Thymus (tissue), 11 donors: ENCODE data around the gene MTA2. TPM values are rescaled to one million over a fixed set of nuclear protein-coding genes. Genes with fewer than 3 reads are reported as not detected.
"Not testable (repeated sequence)": the region's sequence is repeated elsewhere in the genome, so short reads cannot be mapped to it uniquely, and the experiment has no call there.

ENCODE experiments used
- DNase-seq, 9 donors: peaks; one replicate each; pipeline ENCODE4 v3.0.0-alpha.2; 2013; ENCODE audit warnings: low spot score in 9 of 9, low read depth in 6 of 9, missing footprints in 1 of 9
- H3K27ac ChIP-seq, 2 donors: one replicate each; pipeline ENCODE4 v1.5.1; 2013; ENCODE audit warnings: control low read depth in 1 of 2, low read depth in 1 of 2, low read length in 1 of 2, mild to moderate bottlenecking in 1 of 2, moderate library complexity in 1 of 2
- H3K27me3 ChIP-seq, 2 donors: one replicate each; pipeline ENCODE4 v1.5.1; 2013; ENCODE audit warnings: low read length in 1 of 2; ENCODE audit not compliant: control insufficient read depth in 2 of 2, insufficient read depth in 1 of 2
- H3K36me3 ChIP-seq, 2 donors: one replicate each; pipeline ENCODE4 v1.5.1; 2013; ENCODE audit warnings: low read length in 1 of 2, mild to moderate bottlenecking in 1 of 2, moderate library complexity in 1 of 2; ENCODE audit not compliant: control insufficient read depth in 2 of 2, insufficient read depth in 2 of 2
- H3K4me1 ChIP-seq, 2 donors: one replicate each; pipeline ENCODE4 v1.5.1; 2013; ENCODE audit warnings: low read length in 2 of 2; ENCODE audit not compliant: control insufficient read depth in 2 of 2, insufficient read depth in 2 of 2
- H3K4me3 ChIP-seq, 2 donors: one replicate each; pipeline ENCODE4 v1.5.1; 2013; ENCODE audit warnings: low read length in 2 of 2, control low read depth in 1 of 2, mild to moderate bottlenecking in 1 of 2
- H3K9me3 ChIP-seq, 2 donors: one replicate each; pipeline ENCODE4 v1.5.1; 2013; ENCODE audit warnings: low read length in 1 of 2, mild to moderate bottlenecking in 1 of 2; ENCODE audit not compliant: control insufficient read depth in 2 of 2, insufficient read depth in 1 of 2
- WGBS: extraction: QIAGEN DNeasy Blood & Tissue Kit; methylation state at CpG from one replicate; pipeline ENCODE4 v1.1.7; 2013; 5-methylcytosine and 5-hydroxymethylcytosine counted together
- polyA plus RNA-seq: library from polyadenylated mRNA; stranded (reverse); fragments of 200-250 nt; gene quantifications from one replicate; pipeline ENCODE4 v1.2.3, GENCODE V29; 2013
- total RNA-seq: library from RNA; stranded (reverse); fragments of 120-200 nt; gene quantifications from one replicate; pipeline ENCODE4 v1.2.4, GENCODE V29; 2013
- donor health status: healthy.

The MTA2 gene
- total and polyA plus RNA-seq, 2 donors, result 79.3 to 121 TPM

DNA sequence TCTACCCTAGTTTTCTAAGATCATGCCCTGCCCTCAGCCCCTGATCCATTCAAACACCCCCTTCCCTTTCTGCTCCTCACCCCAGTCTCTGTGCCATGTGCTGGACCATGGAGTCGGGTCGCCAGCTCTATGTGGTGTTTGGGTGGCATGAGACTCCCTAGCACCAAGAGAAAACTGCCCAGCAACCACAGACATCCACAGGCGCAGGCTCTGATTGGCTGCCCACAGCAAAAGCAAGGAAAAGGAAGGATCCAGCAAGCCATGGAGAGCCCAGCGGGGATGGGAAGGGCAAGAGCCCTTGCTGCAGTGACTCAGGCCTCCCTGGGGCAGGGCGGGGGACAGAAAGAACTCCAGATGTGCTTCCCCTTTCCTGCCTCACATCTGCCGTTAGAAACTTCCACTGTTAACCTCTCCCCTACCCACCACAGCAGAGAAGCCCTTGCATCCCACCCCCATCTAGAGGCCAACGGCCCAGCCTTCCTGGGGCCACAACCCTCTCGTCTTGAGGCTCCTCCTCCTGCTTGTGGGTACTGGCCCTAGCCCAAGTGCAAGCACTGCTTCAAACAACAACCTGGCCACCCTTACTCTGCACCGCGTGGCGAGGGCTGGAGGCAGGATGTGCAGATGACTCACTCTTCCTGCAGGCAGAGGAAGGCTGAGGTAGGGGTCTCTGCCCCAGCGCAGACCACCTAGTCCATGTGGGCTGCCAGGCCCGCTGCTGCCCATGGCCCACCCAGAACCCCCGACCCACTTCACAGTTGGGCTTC is 45.4 kb downstream of the MTA2 start:
- Histone ChIP-seq H3K36me3 (peaks cover 28 to 32% of the 10 kb centered on the region in 2 donors), H3K27me3 (no peaks in the 10 kb centered on the region), H3K9me3 (no peaks in the 10 kb centered on the region), H3K27ac (peak overlapping the region; percentile 88 to 97), H3K4me3 (peak overlapping the region in 1 of 2 donors; percentile 14), H3K4me1 (peaks cover 48 to 67% of the 10 kb centered on the region in 2 donors)
- DNase-seq, result peak in 3 of 9 donors; percentile 42 to 76 (median 58)
- WGBS, result 3% methylated on average over 14 of the region's 14 CpGs

DNA sequence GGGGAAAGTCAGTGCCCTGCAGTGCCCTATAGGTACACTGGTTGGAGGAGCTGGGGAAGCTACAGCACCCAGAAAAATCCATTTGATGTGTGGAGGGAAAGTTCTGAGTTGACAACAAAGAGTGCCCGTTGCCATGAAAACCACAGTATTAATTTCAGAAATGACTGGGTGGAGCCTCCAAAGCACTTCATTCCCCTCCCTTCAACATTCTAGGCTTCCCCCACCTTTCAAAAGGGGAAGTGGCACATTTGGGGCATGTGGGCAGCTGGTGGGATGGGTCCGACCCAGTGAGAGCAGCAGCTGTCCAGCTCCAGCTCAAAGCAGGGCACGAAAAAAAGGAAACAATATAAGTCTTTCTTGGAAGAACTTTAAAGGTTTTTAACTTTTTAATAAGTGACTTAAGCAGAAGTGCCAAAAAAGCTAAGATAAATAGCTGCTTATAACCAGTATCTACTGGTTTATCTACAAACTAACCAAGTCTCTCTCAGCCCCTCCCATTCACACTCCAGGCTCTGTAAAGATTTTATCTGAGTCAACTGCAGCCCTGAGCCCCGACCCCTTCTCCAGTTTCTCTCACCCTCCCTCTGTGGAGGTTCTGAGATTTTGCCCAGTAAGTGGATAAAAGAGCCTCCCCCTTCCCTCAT is 46.1 kb downstream of the MTA2 start:
- Histone ChIP-seq H3K27me3 (no peaks in the 10 kb centered on the region), H3K27ac (peak overlapping the region; percentile 88 to 97), H3K36me3 (peaks cover 23 to 28% of the 10 kb centered on the region in 2 donors), H3K4me1 (peaks cover 49 to 67% of the 10 kb centered on the region in 2 donors), H3K9me3 (no peaks in the 10 kb centered on the region), H3K4me3 (no peak overlapping the region)
- DNase-seq, result peak in 1 of 9 donors; percentile 64
- 1% methylated on average over 4 of the region's 4 CpGs for WGBS

DNA sequence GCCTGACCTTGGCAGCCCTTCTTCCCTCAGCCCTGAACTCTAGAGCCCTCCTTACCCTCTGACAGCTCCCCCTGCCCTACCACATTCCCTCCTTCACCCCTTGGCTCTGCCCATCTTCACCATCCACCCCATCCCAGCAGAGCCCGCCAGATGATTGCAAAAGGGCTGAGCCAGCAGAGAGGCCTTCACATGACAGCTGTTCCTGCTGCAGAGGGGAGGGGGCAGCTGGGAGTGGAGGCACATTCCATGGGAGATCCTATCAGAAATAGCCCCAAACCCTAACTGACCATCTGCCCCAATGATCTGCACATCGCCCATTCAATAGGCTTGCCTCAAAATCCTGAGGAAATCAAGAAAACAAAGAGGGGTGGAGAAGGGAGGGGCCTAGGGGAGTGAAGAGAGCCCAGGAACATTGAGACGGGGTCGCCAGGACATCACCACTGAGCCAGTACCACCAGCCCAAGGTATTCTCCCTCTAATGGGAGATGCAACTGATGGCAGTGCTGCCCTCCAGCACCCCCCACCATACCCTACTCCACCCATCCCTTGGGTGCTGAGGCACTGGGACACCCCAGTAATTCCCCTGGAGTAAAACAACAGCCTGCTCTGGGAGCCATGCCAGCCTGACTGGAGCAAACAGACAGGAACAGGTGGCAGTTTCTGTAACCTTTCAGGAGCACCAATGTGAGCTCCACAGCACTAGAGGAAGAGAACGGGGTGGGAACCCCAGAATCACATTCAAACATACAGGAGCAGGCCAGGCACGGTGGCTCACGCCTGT is 47.1 kb downstream of the MTA2 start:
- H3K27ac ChIP-seq, result peak overlapping the region; percentile 35 to 66
- no peak for DNase-seq
- peaks cover 15 to 18% of the 10 kb centered on the region in 2 donors for H3K36me3 ChIP-seq
- H3K27me3 ChIP-seq, result no peaks in the 10 kb centered on the region
- no peaks in the 10 kb centered on the region for H3K9me3 ChIP-seq
- H3K4me1 ChIP-seq, result peaks cover 49 to 67% of the 10 kb centered on the region in 2 donors
- 91% methylated on average over 7 of the region's 7 CpGs for WGBS
- H3K4me3 ChIP-seq, result no peak overlapping the region

DNA sequence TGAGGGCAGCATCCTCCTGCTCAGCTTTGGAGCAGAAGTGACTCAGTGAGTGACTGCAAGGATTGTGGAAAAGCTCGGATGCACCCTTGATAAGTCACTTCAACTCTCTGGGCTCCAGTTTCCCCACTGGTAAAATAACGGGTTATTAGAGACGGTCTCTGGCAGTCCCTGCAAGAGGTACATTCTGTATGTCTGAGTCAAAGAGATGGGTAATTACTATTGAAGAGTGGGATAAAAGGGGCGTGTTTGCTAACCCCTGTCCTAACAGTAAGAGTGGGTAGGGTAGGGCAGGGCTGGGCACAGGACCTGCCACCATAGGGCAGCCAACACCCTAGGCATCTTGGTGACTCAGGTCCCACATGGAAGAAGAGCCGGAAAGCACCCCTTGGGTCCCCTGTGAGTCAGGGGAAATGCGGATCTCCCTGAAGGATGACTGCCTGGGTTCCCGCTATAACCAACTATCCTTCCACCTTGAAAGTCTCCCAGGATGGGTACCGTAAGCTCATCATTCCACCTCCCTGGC is 47.8 kb downstream of the MTA2 start:
- Histone ChIP-seq H3K4me3 (no peak overlapping the region), H3K4me1 (peaks cover 49 to 68% of the 10 kb centered on the region in 2 donors)
- DNase-seq, result no peak

DNA sequence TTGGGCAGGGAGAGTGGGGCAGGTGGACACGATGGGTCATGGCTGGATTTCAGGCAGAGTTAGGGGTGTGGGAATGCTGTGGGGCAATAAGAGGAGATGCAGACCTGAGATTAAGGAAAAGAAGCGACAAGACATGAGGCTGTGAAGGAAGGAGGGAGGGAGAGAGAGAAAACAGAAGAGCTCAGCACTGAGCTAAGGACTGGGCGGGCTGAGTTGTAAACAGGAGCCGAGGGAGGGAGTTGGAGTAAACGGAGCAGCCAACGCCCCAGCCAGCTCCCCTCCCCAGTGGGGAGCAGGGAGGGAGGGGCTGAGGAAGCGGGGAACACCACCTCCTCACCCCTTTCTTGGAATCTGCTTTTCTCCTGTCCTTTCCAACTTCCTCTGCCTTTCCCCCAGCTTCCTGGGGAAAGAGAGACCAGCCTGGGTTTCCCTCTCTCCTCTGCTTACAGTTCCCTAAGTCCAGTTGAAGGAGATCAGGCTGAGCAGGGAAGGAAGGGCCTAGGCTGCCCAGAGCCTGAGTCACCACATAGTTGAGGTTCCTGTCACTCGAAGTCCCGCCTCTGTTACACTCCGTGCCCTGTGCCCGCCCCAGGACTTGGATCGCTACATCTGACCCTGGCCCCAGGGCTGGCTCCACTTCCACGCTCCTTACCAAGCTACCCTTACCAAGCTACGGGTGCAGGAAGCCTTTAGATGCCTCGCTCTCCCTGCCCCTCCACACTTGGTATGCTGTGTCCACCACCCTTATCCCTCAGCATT is 48.4 kb downstream of the MTA2 start:
- H3K36me3 ChIP-seq, result peaks cover 3 to 5% of the 10 kb centered on the region in 2 donors
- H3K4me3 ChIP-seq, result no peak overlapping the region
- 37% methylated on average over 15 of the region's 15 CpGs for WGBS
- no peaks in the 10 kb centered on the region for H3K9me3 ChIP-seq
- peak in 3 of 9 donors; percentile 54 to 80 (median 55) for DNase-seq
- peaks cover 5 to 10% of the 10 kb centered on the region in 2 donors for H3K27me3 ChIP-seq
- peak overlapping the region; percentile 77 to 83 for H3K27ac ChIP-seq
- H3K4me1 ChIP-seq, result peaks cover 49 to 70% of the 10 kb centered on the region in 2 donors

More for the DNA sequence above, 47.8 kb downstream of the MTA2 start:
- 97% methylated on average over 8 of the region's 8 CpGs for WGBS
- Histone ChIP-seq H3K9me3 (no peaks in the 10 kb centered on the region), H3K36me3 (peaks cover 8 to 11% of the 10 kb centered on the region in 2 donors), H3K27me3 (peaks cover 0 to 3% of the 10 kb centered on the region in 2 donors), H3K27ac (peak overlapping the region; percentile 0 to 77)

DNA sequence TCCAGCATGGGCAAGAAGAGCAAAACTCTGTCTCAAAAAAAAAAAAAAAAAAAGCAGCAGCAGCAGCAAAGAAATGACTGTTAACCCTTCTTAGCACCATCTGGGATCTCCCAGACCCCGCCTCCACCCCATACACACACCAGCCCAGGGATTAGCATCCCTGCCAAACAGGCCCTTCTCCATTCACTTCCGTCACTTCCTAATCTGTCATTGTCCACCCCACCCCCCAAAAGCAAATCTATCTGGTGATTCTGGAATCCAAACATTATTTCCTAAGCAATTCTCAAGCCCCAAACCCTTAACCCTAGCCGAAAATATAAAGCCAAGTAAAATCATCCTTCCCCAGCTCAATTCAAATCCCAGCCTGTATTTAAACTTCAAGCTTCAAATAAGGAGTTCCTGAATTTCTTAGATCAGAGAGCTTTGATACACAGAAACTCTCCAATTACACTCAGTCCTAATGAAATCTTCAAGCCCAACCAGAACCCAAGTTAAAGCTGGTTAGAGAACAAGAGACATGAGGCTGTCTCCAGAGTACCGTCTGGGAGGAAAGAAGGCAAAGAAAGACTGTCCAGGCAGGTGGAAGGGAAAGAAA is 49.1 kb downstream of the MTA2 start:
- Histone ChIP-seq H3K27ac (peak overlapping the region; percentile 77 to 83), H3K4me1 (peaks cover 49 to 68% of the 10 kb centered on the region in 2 donors), H3K36me3 (peaks cover 0 to 3% of the 10 kb centered on the region in 2 donors), H3K27me3 (peaks cover 10 to 16% of the 10 kb centered on the region in 2 donors), H3K4me3 (no peak overlapping the region), H3K9me3 (no peaks in the 10 kb centered on the region)
- no peak for DNase-seq
- 73% methylated on average over 4 of the region's 4 CpGs for WGBS

DNA sequence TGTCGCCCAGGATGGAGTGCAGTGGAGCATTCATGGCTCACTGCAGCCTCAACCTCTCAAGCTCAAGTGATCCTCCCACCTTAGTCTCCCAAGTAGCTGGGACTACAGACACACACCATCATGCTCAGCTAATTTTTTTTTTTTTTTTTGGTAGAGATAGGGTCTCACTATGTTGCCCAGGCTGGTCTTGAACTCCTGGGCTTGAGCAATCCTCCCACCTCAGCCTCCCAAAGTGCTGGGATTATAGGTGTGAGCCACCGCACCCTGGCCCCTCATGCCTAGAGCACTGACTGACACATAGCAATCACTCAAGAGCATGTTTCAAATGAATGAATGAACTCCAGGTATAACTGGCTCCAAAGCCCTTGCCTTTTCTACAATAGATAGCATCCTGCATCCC is 51.2 kb downstream of the MTA2 start:
- 93% methylated on average over 2 of the region's 2 CpGs for WGBS

More for the DNA sequence above, 51.2 kb downstream of the MTA2 start:
- not testable (repeated sequence) for H3K4me3 ChIP-seq, H3K27ac ChIP-seq, H3K9me3 ChIP-seq, H3K36me3 ChIP-seq, DNase-seq
- Histone ChIP-seq H3K27me3 (peaks cover 31 to 37% of the 10 kb centered on the region in 2 donors), H3K4me1 (peaks cover 32 to 63% of the 10 kb centered on the region in 2 donors)
